Measurements from ENCODE around the gene XXYLT1.

Gene XXYLT1

DNA sequence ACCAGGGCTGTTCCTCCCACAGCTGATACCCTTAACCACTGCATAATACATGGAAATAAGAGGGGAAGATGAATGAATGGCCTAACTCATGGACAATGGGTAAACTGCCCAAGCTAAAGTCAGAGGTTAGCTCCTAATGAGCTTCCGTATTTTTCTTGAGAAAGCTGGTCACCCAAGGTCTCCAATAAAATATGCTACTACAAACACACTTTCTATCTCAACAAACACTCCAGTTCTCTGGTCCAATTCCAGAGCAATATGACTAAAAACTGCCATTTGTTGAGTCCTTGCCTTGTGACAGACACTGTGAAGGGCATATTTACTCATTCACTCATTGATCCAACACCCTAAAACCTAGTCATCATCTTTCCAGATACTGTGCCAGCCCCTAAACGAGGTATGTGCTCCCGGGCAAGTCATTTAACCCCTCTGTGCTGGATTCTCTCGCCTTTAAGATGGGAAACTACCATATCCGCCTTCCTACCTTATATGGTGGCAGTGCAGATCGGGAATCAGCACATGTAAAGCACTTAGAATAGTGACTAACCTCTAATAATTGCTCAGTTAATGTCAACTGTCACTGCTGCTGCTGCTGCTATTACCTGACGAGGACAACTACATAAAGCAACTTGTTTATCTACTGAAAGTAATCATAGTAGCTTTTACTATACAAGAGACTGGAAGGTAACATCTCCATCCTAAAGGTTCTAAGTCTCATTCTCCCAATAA is 89.1 kb downstream of the XXYLT1 start:
- TF ChIP-seq Cebpa-rat (IDR thresholded peaks at IDR 0.05) = no peak

DNA sequence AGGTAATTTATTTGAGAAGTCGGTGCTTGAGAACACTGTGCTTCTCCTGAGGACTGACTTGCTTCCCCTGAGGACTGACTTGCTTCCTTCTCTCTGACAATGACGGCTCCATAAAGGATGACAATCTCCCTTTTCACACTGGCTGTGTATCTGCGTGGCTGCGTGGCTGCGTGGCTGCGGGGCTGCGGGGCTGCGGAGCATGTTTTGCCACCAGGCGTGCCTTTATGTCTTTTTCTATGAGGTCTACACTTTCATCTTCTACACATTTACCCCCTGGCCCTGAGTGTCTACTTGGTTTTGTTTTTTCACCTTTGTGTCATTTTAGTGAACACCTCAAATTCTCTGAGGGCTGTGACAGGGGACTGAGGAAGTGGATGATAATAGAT is 89.9 kb downstream of the XXYLT1 start:
- H3K4me1 ChIP-seq = peaks cover 65 to 90% (median 85%) of the 10 kb centered on the region in 10 experiments
- H3K27ac ChIP-seq = peak overlapping the region in 3 of 11 experiments; percentile 64 to 81 (median 73); a peak in 4 of 22 replicates

More for the DNA sequence above, 89.1 kb downstream of the XXYLT1 start:
- Histone ChIP-seq H3K4me1 (peaks cover 65 to 92% (median 85%) of the 10 kb centered on the region in 10 experiments), H3K9me3 (replicated peaks in 1 of 11) (peaks cover 0 to 5% (median 0%) of the 10 kb centered on the region in 11 experiments; a peak in 1 of 22 replicates), H3K27me3 (no peaks in the 10 kb centered on the region), H3K27ac (no peak overlapping the region), H3K4me2 (peak overlapping the region; percentile 81 to 94 (median 89)), H3K9ac (peak overlapping the region in 1 of 11 experiments; percentile 30; a peak in 1 of 22 replicates), H3K4me3 (no peak overlapping the region; a peak in 1 of 20 replicates), H4K20me1 (peaks cover 0 to 8% (median 0%) of the 10 kb centered on the region in 11 experiments; a peak in 2 of 22 replicates), H3K36me3 (no peaks in the 10 kb centered on the region)

DNA sequence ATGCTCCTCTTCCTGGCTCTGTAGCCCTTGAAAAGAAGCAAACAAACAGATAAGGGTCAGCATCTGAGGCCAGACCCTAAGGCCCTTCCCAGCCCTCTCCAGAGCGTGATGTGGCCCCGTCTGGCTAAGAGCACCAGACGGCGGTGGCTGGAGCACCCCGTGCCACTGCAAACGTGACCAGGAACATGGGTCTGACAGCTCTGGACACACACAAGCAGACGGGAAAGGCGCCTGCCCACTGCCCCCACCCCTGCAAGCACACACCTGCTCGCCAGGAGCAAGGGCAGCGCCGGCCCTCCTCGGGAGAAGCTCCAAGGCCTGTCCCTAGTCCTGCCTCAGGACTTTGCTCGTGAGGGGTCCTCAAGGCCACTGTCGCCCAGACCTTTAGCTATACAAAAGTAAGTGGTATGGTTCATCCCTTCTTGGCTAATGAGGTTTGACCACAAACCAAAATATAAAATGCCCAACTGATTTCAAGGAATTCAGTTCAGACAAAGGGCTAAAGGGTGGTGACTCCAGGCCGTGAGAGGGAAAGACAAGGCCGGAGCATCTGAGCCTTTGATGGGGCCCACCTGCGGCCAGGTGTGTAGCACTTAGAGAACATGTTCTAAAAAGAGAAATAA is 90.4 kb downstream of the XXYLT1 start:
- Histone ChIP-seq H4K20me1 (peaks cover 0 to 8% (median 0%) of the 10 kb centered on the region in 11 experiments; a peak in 1 of 22 replicates), H3K27ac (peak overlapping the region; percentile 8 to 81 (median 69); a peak in 21 of 22 replicates)

More for the DNA sequence above, 89.9 kb downstream of the XXYLT1 start:
- Histone ChIP-seq H3K27me3 (no peaks in the 10 kb centered on the region), H3K9me3 (replicated peaks in 1 of 11) (peaks cover 0 to 5% (median 0%) of the 10 kb centered on the region in 11 experiments; a peak in 1 of 22 replicates), H3K4me3 (peak overlapping the region in 1 of 10 experiments; percentile 15; a peak in 1 of 20 replicates), H4K20me1 (peaks cover 0 to 8% (median 0%) of the 10 kb centered on the region in 11 experiments; a peak in 1 of 22 replicates), H3K36me3 (0 out of 22 replicates have a peak, but pooled peaks cover 0 to 2% (median 0%) of the 10 kb centered on the region in 11 experiments), H3K4me2 (peak overlapping the region; percentile 81 to 94 (median 89)), H3K9ac (peak overlapping the region in 4 of 11 experiments; percentile 64 to 73 (median 69); a peak in 3 of 22 replicates)
- TF ChIP-seq Cebpa-rat (IDR thresholded peaks at IDR 0.05) = no peak

DNA sequence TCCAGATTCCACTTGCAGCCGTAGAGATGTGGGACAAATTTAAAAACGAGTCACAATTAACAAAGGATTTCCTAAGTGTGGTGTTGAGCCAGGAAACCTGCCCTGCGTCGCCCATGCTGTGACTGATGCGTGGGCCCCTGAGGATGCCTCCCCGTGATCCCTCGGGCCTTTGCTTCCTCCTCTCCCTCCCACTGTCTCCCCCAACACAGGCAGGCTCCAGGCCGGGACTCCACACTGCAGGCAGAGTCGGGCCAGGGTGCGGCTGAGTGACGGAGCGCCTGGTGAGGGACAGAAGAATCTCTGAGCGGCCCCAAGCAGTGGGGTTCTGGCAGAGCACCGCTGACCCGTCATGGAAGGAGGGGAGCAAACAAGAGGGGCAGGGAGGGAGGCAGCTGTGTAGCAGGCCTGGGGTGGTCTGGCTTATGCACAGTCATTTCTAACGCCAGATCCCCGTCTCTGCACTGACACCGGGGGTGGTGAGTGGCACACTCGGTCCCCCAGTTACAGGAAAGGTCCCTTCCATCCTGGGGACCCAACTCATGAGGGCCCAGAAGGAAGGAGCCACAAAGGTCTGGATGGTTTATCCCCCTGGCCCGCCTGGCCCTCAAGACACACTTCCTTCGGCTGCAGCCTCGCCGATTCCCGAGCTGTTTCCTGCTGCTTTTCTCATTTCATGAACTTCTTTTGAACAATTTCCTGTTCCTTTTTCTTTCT is 91.0 kb downstream of the XXYLT1 start:
- Histone ChIP-seq H3K9ac (peak overlapping the region; percentile 14 to 73 (median 58); a peak in 20 of 22 replicates), H3K9me3 (replicated peaks in 1 of 11) (peaks cover 0 to 5% (median 0%) of the 10 kb centered on the region in 11 experiments; a peak in 1 of 22 replicates), H3K4me3 (peak overlapping the region in 8 of 10 experiments; percentile 6 to 35 (median 19); a peak in 10 of 20 replicates), H3K4me1 (peaks cover 54 to 90% (median 83%) of the 10 kb centered on the region in 10 experiments), H3K27me3 (no peaks in the 10 kb centered on the region), H3K36me3 (peaks cover 0 to 9% (median 0%) of the 10 kb centered on the region in 11 experiments; a peak in 1 of 22 replicates), H4K20me1 (peaks cover 0 to 8% (median 0%) of the 10 kb centered on the region in 11 experiments; a peak in 1 of 22 replicates), H3K4me2 (peak overlapping the region; percentile 81 to 94 (median 89)), H3K27ac (peak overlapping the region; percentile 8 to 81 (median 69); a peak in 21 of 22 replicates)
- TF ChIP-seq Cebpa-rat (IDR thresholded peaks at IDR 0.05) = no peak

More for the DNA sequence above, 90.4 kb downstream of the XXYLT1 start:
- peaks cover 0 to 5% (median 0%) of the 10 kb centered on the region in 11 experiments; a peak in 1 of 22 replicates for H3K9me3 ChIP-seq (replicated peaks in 1 of 11)
- TF ChIP-seq Cebpa-rat (IDR thresholded peaks at IDR 0.05) = no peak
- H3K4me1 ChIP-seq = peaks cover 61 to 90% (median 85%) of the 10 kb centered on the region in 10 experiments
- H3K4me3 ChIP-seq = peak overlapping the region in 5 of 10 experiments; percentile 14 to 35 (median 18); a peak in 4 of 20 replicates
- 0 out of 22 replicates have a peak, but pooled peaks cover 0 to 4% (median 0%) of the 10 kb centered on the region in 11 experiments for H3K36me3 ChIP-seq
- H3K4me2 ChIP-seq = peak overlapping the region; percentile 81 to 94 (median 89)
- H3K9ac ChIP-seq = peak overlapping the region; percentile 14 to 73 (median 58); a peak in 18 of 22 replicates
- H3K27me3 ChIP-seq = no peaks in the 10 kb centered on the region

DNA sequence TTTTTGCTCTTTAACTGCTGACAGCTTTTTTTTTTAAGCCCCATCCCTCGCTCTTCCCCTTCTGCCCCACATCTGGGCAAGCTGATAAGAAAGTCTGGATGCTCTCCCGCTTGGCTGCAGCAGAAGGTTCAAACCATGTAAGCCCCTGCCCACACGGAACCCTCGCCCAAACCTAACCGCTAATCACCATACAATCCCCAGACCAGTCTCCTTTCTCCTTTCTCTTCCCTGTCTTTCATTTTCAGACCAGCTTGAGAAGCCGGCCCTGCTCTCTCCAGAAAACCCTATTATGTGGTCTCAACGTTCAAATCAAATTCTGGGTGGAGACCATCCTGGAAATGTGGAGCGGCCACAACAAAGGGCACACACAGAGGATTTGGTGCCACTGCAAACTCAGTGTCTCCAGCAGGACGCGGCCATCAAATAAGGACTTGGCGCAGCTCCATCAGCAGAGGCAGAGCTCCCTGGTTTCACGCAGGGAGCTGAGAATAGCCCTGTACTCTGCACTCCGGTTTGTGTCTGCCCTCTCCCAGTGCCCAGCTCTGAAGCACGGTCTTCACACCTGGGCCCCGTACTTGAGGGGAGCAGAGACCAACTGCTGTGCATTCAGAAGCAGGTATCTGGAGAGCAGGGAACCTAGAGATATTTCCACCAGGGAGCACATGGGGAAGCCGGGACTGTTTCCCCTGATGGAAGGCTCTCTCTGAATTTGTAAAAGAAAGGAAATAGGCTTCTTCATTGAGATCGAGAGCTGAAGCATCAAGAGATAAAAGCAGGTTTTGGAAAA is 92.6 kb downstream of the XXYLT1 start:
- Histone ChIP-seq H3K9ac (peak overlapping the region in 10 of 11 experiments; percentile 17 to 48 (median 26); a peak in 12 of 22 replicates), H3K4me3 (peak overlapping the region in 1 of 10 experiments; percentile 9; a peak in 1 of 20 replicates), H3K27me3 (no peaks in the 10 kb centered on the region), H3K36me3 (peaks cover 0 to 9% (median 0%) of the 10 kb centered on the region in 11 experiments; a peak in 1 of 22 replicates), H3K27ac (peak overlapping the region in 5 of 11 experiments; percentile 0 to 73 (median 34); a peak in 5 of 22 replicates), H3K4me2 (peak overlapping the region; percentile 81 to 94 (median 89)), H3K4me1 (peaks cover 63 to 94% (median 89%) of the 10 kb centered on the region in 10 experiments), H4K20me1 (peaks cover 0 to 8% (median 0%) of the 10 kb centered on the region in 11 experiments; a peak in 1 of 22 replicates), H3K9me3 (replicated peaks in 1 of 11) (0 out of 22 replicates have a peak, but pooled peaks cover 0 to 2% (median 0%) of the 10 kb centered on the region in 11 experiments)
- TF ChIP-seq Cebpa-rat (IDR thresholded peaks at IDR 0.05) = no peak

DNA sequence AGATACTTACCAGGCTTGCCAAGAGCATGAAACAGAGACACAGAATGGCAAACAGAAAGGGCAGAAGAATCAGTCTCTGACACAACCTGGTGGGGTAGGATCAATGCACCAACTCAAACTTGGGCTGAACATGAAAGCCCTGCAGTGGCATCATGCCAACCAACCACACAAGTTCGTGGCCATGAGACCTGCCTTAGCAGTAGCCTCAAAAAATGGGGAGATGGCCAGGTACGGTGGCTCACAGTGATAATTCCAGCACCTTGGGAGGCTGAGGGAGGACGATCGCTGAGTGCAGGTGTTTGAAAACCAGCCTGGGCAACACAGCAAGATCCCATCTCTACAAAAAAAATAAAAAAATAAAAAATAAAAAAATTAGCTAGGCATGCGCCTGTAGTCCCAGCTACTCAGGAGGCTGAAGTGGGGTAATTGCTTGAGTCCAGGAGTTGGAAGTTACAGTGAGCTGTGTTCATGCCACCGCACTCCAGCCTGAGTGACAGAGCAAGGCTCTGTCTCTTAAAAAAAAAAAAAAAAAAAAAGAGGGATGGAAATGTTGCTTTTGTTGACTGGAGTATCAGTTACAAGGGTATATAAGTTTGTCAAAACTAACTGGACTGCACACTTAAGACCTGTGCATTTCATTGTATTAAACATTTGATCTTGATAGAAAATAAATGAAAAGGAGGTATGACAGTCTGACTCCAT is 93.4 kb downstream of the XXYLT1 start:
- no peaks in the 10 kb centered on the region for H3K27me3 ChIP-seq
- H3K4me3 ChIP-seq = no peak overlapping the region; a peak in 1 of 20 replicates
- H3K4me2 ChIP-seq = peak overlapping the region; percentile 81 to 94 (median 89)
- 0 out of 22 replicates have a peak, but pooled peaks cover 0 to 2% (median 0%) of the 10 kb centered on the region in 11 experiments for H3K9me3 ChIP-seq (replicated peaks in 1 of 11)
- H3K9ac ChIP-seq = peak overlapping the region in 6 of 11 experiments; percentile 17 to 48 (median 30); a peak in 6 of 22 replicates
- peak overlapping the region in 2 of 11 experiments; percentile 53 to 73; a peak in 2 of 22 replicates for H3K27ac ChIP-seq
- H3K36me3 ChIP-seq = peaks cover 0 to 9% (median 0%) of the 10 kb centered on the region in 11 experiments; a peak in 1 of 22 replicates
- H3K4me1 ChIP-seq = peaks cover 67 to 93% (median 89%) of the 10 kb centered on the region in 10 experiments
- H4K20me1 ChIP-seq = peaks cover 0 to 14% (median 0%) of the 10 kb centered on the region in 11 experiments; a peak in 3 of 22 replicates
- no peak for TF ChIP-seq Cebpa-rat (IDR thresholded peaks at IDR 0.05)

All from BLaER1 treated with 17β-estradiol and CSF1 and Interleukin-3, amounts not matched to agents 10 nM and 100 nM (cell line).